ENCODE results near the gene KATNIP. TPM values are rescaled to one million over a fixed set of nuclear protein-coding genes. Genes with fewer than 3 reads are reported as not detected.

KATNIP gene
- total and polyA plus RNA-seq, 7 donors, result 6.7 to 31.9 (median 15.1) TPM

DNA sequence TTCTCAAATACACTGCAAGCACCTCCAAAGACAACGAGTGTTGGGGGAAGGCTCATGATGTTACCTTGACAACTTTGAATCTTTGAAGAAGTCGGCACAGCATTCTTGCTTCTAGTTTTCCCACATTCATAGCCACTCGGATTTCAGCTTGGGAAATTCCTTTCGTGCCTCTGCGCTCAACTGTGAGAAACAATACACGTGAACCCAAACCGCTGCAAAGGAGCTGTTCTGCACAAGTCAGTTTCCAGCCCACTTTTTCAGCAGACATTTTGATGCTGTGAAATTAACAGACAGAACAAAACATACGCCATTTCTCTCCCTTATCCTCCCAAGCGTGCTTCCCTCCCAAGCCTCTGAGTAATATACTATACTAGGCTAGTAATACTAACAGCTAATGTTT is 41.5 kb upstream of the KATNIP start:
- H3K36me3 ChIP-seq, result peaks cover 33 to 90% (median 64%) of the 10 kb centered on the region in 4 donors
- WGBS, 2 donors, result 96% methylated on average over 9 of the region's 9 CpGs
- no peak overlapping the region for H3K27ac ChIP-seq
- no peak overlapping the region for H3K4me3 ChIP-seq
- TF ChIP-seq, protein P1, sequence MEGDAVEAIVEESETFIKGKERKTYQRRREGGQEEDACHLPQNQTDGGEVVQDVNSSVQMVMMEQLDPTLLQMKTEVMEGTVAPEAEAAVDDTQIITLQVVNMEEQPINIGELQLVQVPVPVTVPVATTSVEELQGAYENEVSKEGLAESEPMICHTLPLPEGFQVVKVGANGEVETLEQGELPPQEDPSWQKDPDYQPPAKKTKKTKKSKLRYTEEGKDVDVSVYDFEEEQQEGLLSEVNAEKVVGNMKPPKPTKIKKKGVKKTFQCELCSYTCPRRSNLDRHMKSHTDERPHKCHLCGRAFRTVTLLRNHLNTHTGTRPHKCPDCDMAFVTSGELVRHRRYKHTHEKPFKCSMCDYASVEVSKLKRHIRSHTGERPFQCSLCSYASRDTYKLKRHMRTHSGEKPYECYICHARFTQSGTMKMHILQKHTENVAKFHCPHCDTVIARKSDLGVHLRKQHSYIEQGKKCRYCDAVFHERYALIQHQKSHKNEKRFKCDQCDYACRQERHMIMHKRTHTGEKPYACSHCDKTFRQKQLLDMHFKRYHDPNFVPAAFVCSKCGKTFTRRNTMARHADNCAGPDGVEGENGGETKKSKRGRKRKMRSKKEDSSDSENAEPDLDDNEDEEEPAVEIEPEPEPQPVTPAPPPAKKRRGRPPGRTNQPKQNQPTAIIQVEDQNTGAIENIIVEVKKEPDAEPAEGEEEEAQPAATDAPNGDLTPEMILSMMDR (IDR thresholded peaks at IDR 0.05), result no peak
- TF ChIP-seq POLR2A (IDR thresholded peaks at IDR 0.05) (no peak), POLR2AphosphoS5 (IDR thresholded peaks at IDR 0.05) (no peak), EP300 (IDR thresholded peaks at IDR 0.05) (no peak)
- H3K4me1 ChIP-seq, result no peaks in the 10 kb centered on the region
- DNase-seq, result no peak
- H3K9me3 ChIP-seq, result no peaks in the 10 kb centered on the region
- H3K27me3 ChIP-seq, result no peaks in the 10 kb centered on the region
- intact Hi-C loops (cut with DNase I), result no loop called here

DNA sequence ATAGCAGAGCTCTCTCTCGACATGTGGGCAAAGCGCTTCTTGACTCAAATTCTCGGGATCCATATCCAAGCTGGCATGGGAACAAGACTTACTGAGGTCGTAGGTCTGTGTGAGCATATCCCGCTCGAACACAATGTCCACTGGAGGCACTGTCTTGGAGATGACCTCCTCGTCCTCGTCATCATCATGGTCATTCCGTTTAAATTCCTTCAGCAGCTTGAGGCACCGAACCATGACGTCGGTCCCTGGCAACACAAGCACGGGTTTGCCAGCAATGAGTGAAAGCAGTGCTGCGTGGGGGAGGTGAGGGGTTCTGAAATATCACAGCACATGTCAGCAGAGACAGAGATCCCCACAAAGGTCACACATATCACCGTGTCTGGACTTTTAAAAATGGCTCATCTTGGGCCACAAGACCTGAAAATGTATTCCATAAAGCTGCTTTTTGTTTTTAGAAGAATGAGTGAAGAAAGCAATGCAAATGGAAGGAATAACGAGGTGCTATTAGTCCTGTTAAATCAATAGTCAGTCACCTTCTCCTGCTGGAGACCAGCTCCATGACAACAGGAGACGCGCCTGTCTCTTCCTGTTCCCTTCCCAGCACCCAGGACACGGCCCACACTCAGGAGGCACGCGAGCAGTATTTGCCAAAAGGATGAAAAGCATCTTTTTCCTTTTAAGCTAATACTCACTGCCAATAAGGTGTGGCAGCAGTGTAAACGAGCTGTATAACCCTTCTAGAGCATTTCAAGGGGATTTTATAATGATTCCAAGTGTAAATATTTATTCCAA is 38.1 kb upstream of the KATNIP start:
- H3K27me3 ChIP-seq, result no peaks in the 10 kb centered on the region
- H3K9me3 ChIP-seq, result no peaks in the 10 kb centered on the region
- no peaks in the 10 kb centered on the region for H3K4me1 ChIP-seq
- 91% methylated on average over 22 of the region's 22 CpGs for WGBS, 2 donors
- H3K36me3 ChIP-seq, result peaks cover 13 to 75% (median 36%) of the 10 kb centered on the region in 4 donors
- peak in 1 of 4 donors; percentile 37 for TF ChIP-seq EP300 (IDR thresholded peaks at IDR 0.05)
- TF ChIP-seq POLR2A (IDR thresholded peaks at IDR 0.05), result no peak
- peak in 2 of 4 donors; percentile 40 to 42 for TF ChIP-seq POLR2AphosphoS5 (IDR thresholded peaks at IDR 0.05)
- TF ChIP-seq, protein P1 (IDR thresholded peaks at IDR 0.05), result no peak
- intact Hi-C loops (cut with DNase I), result no loop called here
- H3K27ac ChIP-seq, result peak overlapping the region in 2 of 4 donors; percentile 8 to 24
- no peak for DNase-seq
- H3K4me3 ChIP-seq, result no peak overlapping the region

DNA sequence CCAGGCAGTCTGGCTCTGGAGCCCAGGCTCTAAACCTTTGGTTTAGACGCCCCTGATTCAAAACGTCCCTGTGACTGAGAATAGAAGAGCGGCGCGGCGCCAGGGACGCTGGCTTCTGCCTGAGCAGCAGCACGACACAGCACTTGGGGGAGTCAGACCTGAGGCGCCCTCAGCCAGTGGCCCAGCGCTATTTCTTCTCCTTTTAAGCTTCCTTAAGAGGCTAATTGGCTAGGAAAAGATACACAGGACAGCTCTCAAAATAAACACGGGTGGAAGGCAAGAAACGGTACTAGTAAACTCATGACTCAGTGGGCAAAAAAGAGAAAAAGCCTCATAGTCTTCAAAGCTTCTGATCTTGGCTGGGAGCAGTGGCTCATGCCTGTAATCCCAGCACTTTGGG is 35.1 kb upstream of the KATNIP start:
- Histone ChIP-seq H3K27ac (no peak overlapping the region), H3K36me3 (peaks cover 6 to 77% (median 15%) of the 10 kb centered on the region in 4 donors), H3K27me3 (no peaks in the 10 kb centered on the region), H3K4me3 (no peak overlapping the region), H3K9me3 (no peaks in the 10 kb centered on the region), H3K4me1 (no peaks in the 10 kb centered on the region)
- no peak for DNase-seq
- WGBS, 2 donors, result 87% methylated on average over 12 of the region's 12 CpGs
- intact Hi-C loops (cut with DNase I), result no loop called here
- TF ChIP-seq POLR2A (IDR thresholded peaks at IDR 0.05) (no peak), POLR2AphosphoS5 (IDR thresholded peaks at IDR 0.05) (no peak), EP300 (IDR thresholded peaks at IDR 0.05) (no peak)
- TF ChIP-seq, protein P1 (IDR thresholded peaks at IDR 0.05), result no peak

DNA sequence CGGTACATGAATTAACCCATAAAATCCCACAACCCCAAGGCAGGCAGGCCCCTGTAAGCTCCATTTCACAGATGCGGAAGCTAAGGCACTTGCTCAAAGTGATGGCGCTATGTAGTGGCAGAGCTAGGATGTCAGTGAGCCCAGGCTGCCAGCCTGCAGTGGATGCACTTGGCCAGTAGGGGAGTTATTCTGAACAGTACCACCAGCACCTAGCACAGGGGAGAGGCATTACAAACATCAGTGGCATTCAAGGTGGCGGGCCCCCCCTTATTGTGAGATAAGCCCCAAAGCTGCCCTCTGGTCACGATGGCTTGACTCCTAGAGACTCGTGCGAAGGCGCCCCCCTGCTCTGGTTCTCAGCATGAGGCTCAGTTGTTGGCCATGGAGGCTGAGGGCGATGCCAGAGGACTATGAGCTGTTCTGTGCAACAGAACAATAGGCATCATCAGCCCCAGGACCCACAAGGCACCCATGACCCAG is 34.0 kb upstream of the KATNIP start:
- DNase-seq, result no peak
- 94 to 96% methylated on average over 9 of the region's 9 CpGs for WGBS, 2 donors
- Histone ChIP-seq H3K27me3 (no peaks in the 10 kb centered on the region), H3K36me3 (peaks cover 0 to 70% (median 13%) of the 10 kb centered on the region in 4 donors), H3K9me3 (no peaks in the 10 kb centered on the region), H3K4me1 (peaks cover 0 to 5% (median 3%) of the 10 kb centered on the region in 4 donors), H3K27ac (no peak overlapping the region), H3K4me3 (no peak overlapping the region)
- TF ChIP-seq, protein P1 (IDR thresholded peaks at IDR 0.05), result peak in 1 of 4 experiments; percentile 38
- TF ChIP-seq EP300 (IDR thresholded peaks at IDR 0.05), result no peak
- intact Hi-C loops (cut with DNase I), result no loop called here

All from sigmoid colon (tissue), 7 donors.